Tibial nerve (tissue), 3 donors: ENCODE measurements around the gene AKAIN1.

Source experiments
- POLR2A ChIP-seq, 2 donors: fragments of 450-650 bp; IDR thresholded peaks; one replicate each; pipeline ENCODE4 v1.6.1; 2017; ENCODE audit warnings: antibody characterized with exemption in 2 of 2, mild to moderate bottlenecking in 2 of 2, moderate library complexity in 2 of 2
- TF ChIP-seq, protein P1 (sequence below), 5 experiments: fragments of 200-600 bp in 3 of 5; fragments of 450-650 bp in 2 of 5; sonication (generic) in 3 of 5; IDR thresholded peaks; one replicate each; pipeline ENCODE4 v1.5.1; 2016 to 2019; ENCODE audit warnings: antibody characterized with exemption in 5 of 5, mild to moderate bottlenecking in 3 of 5, moderate library complexity in 2 of 5

DNA sequence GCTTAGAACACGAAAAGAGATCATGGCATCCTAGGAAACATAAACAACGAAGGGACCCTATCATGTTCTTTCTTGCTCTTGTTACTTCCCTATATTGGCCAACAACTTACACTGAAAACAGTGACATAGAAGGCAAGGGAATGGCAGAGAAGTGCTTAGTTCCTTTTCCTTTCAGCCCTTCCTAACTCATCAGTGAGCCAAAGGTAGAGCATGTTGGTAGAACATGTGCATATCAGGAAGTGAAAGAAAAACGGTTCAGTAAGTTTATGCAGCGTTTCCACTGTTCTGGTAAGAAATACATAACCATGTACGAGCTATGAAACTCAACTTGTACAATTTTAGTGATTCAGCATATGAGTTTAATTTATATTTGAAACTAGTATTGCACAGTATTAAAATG, 21.7 kb downstream of the AKAIN1 start:
- TF ChIP-seq POLR2A (IDR thresholded peaks at IDR 0.05) = no peak
- TF ChIP-seq, protein P1, sequence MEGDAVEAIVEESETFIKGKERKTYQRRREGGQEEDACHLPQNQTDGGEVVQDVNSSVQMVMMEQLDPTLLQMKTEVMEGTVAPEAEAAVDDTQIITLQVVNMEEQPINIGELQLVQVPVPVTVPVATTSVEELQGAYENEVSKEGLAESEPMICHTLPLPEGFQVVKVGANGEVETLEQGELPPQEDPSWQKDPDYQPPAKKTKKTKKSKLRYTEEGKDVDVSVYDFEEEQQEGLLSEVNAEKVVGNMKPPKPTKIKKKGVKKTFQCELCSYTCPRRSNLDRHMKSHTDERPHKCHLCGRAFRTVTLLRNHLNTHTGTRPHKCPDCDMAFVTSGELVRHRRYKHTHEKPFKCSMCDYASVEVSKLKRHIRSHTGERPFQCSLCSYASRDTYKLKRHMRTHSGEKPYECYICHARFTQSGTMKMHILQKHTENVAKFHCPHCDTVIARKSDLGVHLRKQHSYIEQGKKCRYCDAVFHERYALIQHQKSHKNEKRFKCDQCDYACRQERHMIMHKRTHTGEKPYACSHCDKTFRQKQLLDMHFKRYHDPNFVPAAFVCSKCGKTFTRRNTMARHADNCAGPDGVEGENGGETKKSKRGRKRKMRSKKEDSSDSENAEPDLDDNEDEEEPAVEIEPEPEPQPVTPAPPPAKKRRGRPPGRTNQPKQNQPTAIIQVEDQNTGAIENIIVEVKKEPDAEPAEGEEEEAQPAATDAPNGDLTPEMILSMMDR (IDR thresholded peaks at IDR 0.05) = no peak
